ENCODE results near the gene PWWP2B.

Gene PWWP2B

DNA sequence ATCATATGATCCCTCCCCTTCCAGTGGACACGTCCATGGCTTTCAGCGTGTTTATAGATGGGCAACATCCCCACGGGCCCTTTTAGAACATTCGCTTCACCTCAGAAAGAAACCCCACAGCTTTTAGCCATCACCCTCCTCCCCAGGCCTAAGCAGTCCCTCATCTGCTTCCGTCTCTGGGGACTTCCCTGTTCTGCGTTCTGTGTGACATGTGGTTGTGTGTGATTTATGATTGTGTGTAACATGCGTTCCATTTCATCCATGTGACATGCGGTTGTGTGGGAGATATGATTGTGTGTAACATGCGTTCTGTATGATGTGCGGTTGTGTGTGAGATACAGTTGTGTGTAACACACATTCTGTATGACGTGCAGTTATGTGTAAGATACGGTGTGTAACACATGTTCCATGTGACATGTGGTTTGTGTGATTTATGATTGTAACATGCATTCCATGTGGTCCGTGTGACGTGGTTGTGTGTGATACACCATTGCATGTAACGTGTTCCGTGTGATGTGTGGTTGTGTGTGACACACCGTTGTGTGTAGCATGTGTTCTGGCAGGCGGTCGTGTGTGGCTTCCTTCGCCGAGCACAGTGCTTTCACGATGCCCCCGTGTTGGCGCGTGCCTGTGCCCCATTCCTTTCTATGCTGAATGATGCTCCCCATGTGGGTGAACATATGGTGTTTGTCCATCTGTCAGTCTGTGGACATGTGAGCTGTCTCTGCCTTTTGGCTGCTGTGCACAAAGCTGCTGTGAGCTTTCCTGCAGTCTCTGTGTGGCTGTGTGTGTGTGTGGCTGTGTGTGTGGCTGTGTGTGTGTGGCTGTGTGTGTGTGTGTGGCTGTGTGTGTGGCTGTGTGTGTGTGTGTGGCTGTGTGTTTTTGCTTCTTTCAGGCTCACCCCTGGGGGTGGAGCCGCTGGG lies 26.2 kb downstream of the PWWP2B start:
- H3K27me3 ChIP-seq (ENCODE audit: low read depth) = no peaks in the 10 kb centered on the region
- no peaks in the 10 kb centered on the region for H3K36me3 ChIP-seq (replicated peaks)
- peaks cover 30% of the 10 kb centered on the region for H3K4me1 ChIP-seq
- no peak overlapping the region for H3K4me3 ChIP-seq
- no peak for DNase-seq (ENCODE audit: low spot score in 2 of 2)
- H3K9me3 ChIP-seq = no peaks in the 10 kb centered on the region
- in situ Hi-C loops (cut with MboI; ENCODE audit: low sequenced_read_pairs) = no loop called here

DNA sequence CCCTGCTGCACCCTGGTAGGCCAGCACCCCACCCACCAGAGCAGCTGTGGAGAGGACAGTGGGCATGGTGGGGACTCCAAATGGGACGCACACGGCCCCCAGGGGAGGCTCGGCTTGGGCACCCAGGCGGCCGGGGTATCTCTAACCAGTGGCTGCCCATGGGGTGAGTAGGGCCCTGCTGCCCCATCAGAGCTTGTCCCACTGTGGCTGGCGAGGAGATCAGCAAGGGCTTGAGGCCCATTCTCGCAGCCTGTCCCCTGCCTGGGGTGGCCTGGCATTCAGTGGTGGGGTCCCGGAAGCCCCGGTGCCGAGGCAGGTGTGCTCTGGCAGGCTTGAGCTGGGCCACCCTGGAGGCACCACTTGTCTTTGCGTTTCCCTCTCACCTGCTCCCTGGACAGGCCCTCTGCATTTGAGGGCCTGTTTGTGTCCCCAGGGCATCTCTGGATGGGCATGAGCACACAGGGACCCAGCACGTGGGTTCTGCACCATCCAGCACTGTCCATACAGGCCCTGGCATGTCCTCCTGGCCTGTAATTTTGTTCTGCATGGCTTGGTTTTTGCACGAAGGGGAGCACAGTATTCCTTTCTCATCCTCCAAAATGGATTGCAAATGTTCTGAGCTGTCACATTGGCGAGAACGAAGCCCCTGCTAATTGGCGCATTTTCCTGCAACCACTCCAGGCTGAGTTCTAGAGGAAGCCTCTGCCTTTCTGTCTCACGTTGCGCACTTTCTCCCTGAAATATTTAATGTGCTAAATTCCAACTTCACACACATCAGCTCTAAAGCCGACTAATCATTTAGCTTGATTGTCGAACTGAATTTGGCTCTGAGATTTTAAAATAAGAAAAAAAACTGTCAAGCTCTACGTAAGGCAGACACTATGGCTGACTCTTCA lies 27.2 kb downstream of the PWWP2B start:
- in situ Hi-C loops (cut with MboI; ENCODE audit: low sequenced_read_pairs) = no loop called here
- no peaks in the 10 kb centered on the region for H3K36me3 ChIP-seq (replicated peaks)
- no peaks in the 10 kb centered on the region for H3K9me3 ChIP-seq
- DNase-seq (ENCODE audit: low spot score in 2 of 2) = no peak
- H3K4me1 ChIP-seq = peaks cover 20% of the 10 kb centered on the region
- no peaks in the 10 kb centered on the region for H3K27me3 ChIP-seq (ENCODE audit: low read depth)
- H3K4me3 ChIP-seq = no peak overlapping the region

GRCh38 chr10:132425029-132425756 lies 28.2 kb downstream of the PWWP2B start:
- no peaks in the 10 kb centered on the region for H3K27me3 ChIP-seq (ENCODE audit: low read depth)

GRCh38 chr10:132425757-132426155 lies 28.8 kb downstream of the PWWP2B start:
- Histone ChIP-seq H3K36me3 (replicated peaks) (no peaks in the 10 kb centered on the region), H3K9me3 (no peaks in the 10 kb centered on the region), H3K4me3 (no peak overlapping the region), H3K27me3 (ENCODE audit: low read depth) (no peaks in the 10 kb centered on the region), H3K4me1 (peaks cover 14% of the 10 kb centered on the region)
- DNase-seq (ENCODE audit: low spot score in 2 of 2) = no peak
- in situ Hi-C loops (cut with MboI; ENCODE audit: low sequenced_read_pairs) = no loop called here

More at GRCh38 chr10:132425029-132425756, 28.2 kb downstream of the PWWP2B start:
- H3K4me3 ChIP-seq = no peak overlapping the region
- H3K36me3 ChIP-seq (replicated peaks) = no peaks in the 10 kb centered on the region
- no peaks in the 10 kb centered on the region for H3K9me3 ChIP-seq
- peaks cover 20% of the 10 kb centered on the region for H3K4me1 ChIP-seq
- no peak for DNase-seq (ENCODE audit: low spot score in 2 of 2)
- in situ Hi-C loops (cut with MboI; ENCODE audit: low sequenced_read_pairs) = no loop called here

- DNase-seq (ENCODE audit: low spot score in 2 of 2) = no peak
- Histone ChIP-seq H3K4me3 (no peak overlapping the region), H3K27me3 (ENCODE audit: low read depth) (no peaks in the 10 kb centered on the region), H3K36me3 (replicated peaks) (no peaks in the 10 kb centered on the region), H3K4me1 (no peaks in the 10 kb centered on the region; the same call in 1 of the 2 replicates), H3K9me3 (no peaks in the 10 kb centered on the region)
- in situ Hi-C loops (cut with MboI; ENCODE audit: low sequenced_read_pairs) = no loop called here
Observed at GRCh38 chr10:132427006-132427771, 30.2 kb downstream of the PWWP2B start.

DNA sequence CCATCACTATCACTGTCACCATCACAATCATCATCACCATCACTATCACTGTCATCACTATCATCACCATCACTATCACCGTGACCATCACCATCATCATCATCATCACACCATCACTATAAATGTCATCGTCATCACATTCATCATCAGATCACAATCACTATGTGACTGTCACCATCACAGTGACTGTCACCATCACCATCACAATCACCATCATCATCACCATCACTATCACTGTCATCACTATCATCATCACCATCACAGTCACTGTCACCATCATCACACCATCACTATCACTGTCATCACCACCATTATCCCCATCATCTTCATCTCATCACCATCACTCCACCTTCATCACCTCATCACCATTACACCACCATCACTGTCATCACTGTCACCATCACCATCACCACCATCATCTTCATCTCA lies 31.0 kb downstream of the PWWP2B start:
- Histone ChIP-seq H3K9me3 (no peaks in the 10 kb centered on the region), H3K4me3 (no peak overlapping the region), H3K27me3 (ENCODE audit: low read depth) (no peaks in the 10 kb centered on the region), H3K4me1 (no peaks in the 10 kb centered on the region), H3K36me3 (replicated peaks) (no peaks in the 10 kb centered on the region)
- in situ Hi-C loops (cut with MboI; ENCODE audit: low sequenced_read_pairs) = no loop called here
- DNase-seq (ENCODE audit: low spot score in 2 of 2) = no peak

DNA sequence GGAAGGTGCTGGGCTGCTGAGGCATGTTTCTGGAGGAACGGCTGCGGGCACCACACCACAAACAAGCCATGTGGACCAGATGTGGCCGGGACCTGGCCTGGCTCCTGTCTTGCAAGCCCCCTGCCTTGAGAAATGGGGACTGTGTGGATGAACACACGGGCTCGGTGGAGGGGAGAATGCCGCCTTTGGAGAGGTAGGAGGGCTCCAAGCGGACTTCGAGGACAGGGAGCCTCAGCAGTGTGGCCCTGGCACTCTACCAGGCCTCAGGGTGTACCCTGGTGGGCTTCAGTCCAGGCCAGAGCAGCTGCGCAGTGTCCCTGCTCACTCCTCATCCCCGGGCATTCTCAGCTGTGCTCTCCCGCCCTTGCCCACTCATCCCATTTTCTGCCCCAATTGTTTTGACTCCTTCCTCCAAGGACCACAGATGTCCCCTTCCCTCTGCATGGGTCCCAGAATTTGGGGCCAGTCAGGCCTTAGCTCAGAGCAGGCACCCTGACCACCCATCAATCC lies 31.5 kb downstream of the PWWP2B start:
- in situ Hi-C loops (cut with MboI; ENCODE audit: low sequenced_read_pairs) = no loop called here
- no peaks in the 10 kb centered on the region for H3K4me1 ChIP-seq
- H3K27me3 ChIP-seq (ENCODE audit: low read depth) = no peaks in the 10 kb centered on the region
- no peak for DNase-seq (ENCODE audit: low spot score in 2 of 2)
- no peaks in the 10 kb centered on the region for H3K36me3 ChIP-seq (replicated peaks)
- no peaks in the 10 kb centered on the region for H3K9me3 ChIP-seq
- H3K4me3 ChIP-seq = no peak overlapping the region

GRCh38 chr10:132429281-132430230 lies 32.6 kb downstream of the PWWP2B start:
- no peak for DNase-seq (ENCODE audit: low spot score in 2 of 2)
- in situ Hi-C loops (cut with MboI; ENCODE audit: low sequenced_read_pairs) = no loop called here
- H3K9me3 ChIP-seq = no peaks in the 10 kb centered on the region
- H3K4me3 ChIP-seq = no peak overlapping the region
- peaks cover 5% of the 10 kb centered on the region; the same call in 1 of the 2 replicates for H3K4me1 ChIP-seq
- no peaks in the 10 kb centered on the region for H3K36me3 ChIP-seq (replicated peaks)
- no peaks in the 10 kb centered on the region for H3K27me3 ChIP-seq (ENCODE audit: low read depth)

DNA sequence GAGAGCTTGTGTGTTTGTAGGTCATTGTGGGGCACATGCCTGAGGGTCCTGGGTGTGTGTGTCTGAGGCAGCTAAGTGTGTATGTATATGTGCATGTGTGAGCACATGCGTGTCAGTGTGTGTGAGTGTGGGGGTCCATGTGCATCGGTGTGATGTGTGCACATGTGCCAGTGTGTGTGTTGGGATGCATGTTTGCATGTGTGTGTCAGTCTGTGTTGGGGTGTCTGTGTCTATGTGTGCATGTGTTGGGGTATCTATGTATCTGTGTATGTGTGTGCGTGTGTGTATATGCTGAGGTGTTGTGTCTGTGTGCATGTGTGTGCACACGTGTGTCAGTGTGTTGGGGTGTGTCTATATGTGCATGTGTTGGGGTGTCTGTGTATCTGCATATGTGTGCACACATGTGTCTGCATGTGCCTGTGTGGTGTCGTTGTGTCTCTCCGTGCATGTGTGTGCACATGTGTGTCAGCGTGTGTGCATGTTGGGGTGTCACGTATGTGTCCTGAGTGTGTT lies 33.3 kb downstream of the PWWP2B start:
- Histone ChIP-seq H3K9me3 (no peaks in the 10 kb centered on the region), H3K27me3 (ENCODE audit: low read depth) (no peaks in the 10 kb centered on the region), H3K4me1 (peaks cover 6% of the 10 kb centered on the region; the same call in 1 of the 2 replicates), H3K4me3 (no peak overlapping the region), H3K36me3 (replicated peaks) (no peaks in the 10 kb centered on the region)
- in situ Hi-C loops (cut with MboI; ENCODE audit: low sequenced_read_pairs) = no loop called here
- DNase-seq (ENCODE audit: low spot score in 2 of 2) = no peak

- Histone ChIP-seq H3K4me1 (peaks cover 6% of the 10 kb centered on the region; the same call in 1 of the 2 replicates), H3K36me3 (replicated peaks) (no peaks in the 10 kb centered on the region), H3K4me3 (no peak overlapping the region), H3K27me3 (ENCODE audit: low read depth) (no peaks in the 10 kb centered on the region), H3K9me3 (no peaks in the 10 kb centered on the region)
- DNase-seq (ENCODE audit: low spot score in 2 of 2) = no peak
- in situ Hi-C loops (cut with MboI; ENCODE audit: low sequenced_read_pairs) = no loop called here
Observed at GRCh38 chr10:132430861-132431271, 33.9 kb downstream of the PWWP2B start.

DNA sequence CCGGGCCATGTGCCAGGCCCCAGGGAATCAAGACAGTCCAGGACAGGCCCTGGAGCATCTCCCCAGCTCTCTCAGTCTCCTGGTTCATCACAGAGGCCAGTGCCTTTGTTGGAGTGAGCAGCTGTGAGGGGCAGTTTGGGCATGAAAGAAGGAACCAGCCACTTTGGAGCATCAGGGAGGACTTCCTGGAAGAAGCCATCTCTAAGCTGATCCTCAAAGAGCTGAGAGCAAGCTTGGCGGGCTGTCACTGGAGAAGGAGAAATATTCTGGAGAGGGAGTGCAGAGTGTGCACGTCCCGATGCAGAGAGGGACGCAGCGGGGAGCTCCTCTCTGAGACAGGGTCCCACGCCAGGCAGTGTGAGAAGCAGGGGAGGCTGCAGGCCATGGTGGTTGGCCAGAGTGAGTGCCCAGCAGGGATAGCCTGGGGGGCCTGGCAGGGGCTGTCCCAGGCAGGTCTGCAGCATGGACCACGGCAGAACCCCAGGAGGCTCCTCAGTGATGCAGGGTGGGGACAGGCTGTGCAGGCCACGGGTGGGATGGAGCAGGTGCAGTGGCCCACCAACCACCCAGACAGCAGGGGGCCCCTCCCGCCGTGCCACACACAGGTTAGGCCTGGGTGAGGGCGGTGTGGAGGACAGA lies 34.7 kb downstream of the PWWP2B start:
- H3K4me1 ChIP-seq = peaks cover 6% of the 10 kb centered on the region; the same call in 1 of the 2 replicates
- DNase-seq (ENCODE audit: low spot score in 2 of 2) = no peak
- H3K27me3 ChIP-seq (ENCODE audit: low read depth) = no peaks in the 10 kb centered on the region
- in situ Hi-C loops (cut with MboI; ENCODE audit: low sequenced_read_pairs) = no loop called here
- H3K9me3 ChIP-seq = no peaks in the 10 kb centered on the region
- H3K36me3 ChIP-seq (replicated peaks) = no peaks in the 10 kb centered on the region
- no peak overlapping the region for H3K4me3 ChIP-seq
